Right cardiac atrium (tissue), 5 donors: ENCODE measurements around the gene SGCA. TPM values are rescaled to one million over a fixed set of nuclear protein-coding genes. Genes with fewer than 3 reads are reported as not detected.

Experiments
- ATAC-seq, 2 donors: fragments of 200-7000 bp; cut with Tn5 transposase; one replicate each; pipeline versions ENCODE4 v1.8.0 to v1.9.1; 2020; ENCODE audit warnings: moderate library complexity in 2 of 2, mild to moderate bottlenecking in 1 of 2
- DNase-seq, 3 donors: peaks; one replicate each; pipeline ENCODE4 v3.0.0-alpha.2; 2020
- H3K27ac ChIP-seq: one replicate; pipeline ENCODE4 v1.5.1; 2013; ENCODE audit warnings: mild to moderate bottlenecking, low read length, control low read depth, moderate library complexity
- H3K27me3 ChIP-seq: one replicate; pipeline ENCODE4 v1.6.1; 2013; ENCODE audit not compliant: control insufficient read depth, insufficient read depth
- H3K4me1 ChIP-seq: one replicate; pipeline ENCODE4 v1.6.1; 2013; ENCODE audit warnings: low read length; ENCODE audit not compliant: control insufficient read depth, insufficient read depth
- H3K4me3 ChIP-seq: one replicate; pipeline ENCODE4 v1.5.1; 2013; ENCODE audit warnings: low read length, control low read depth
- H3K9me3 ChIP-seq: one replicate; pipeline ENCODE4 v1.6.1; 2013; ENCODE audit warnings: low read length; ENCODE audit not compliant: control insufficient read depth
- WGBS: extraction: QIAGEN DNeasy Blood & Tissue Kit; methylation state at CpG from one replicate; pipeline ENCODE4 v1.1.7; 2013; 5-methylcytosine and 5-hydroxymethylcytosine counted together
- intact Hi-C, 4 donors: fragments of 100-400 bp; cut with DNase I; formaldehyde crosslinking; loops; one replicate each; pipeline versions ENCODE4 v1.11.0 to v1.14.0; 2022 to 2023
- polyA plus RNA-seq: library from polyadenylated mRNA; stranded (reverse); fragments of 200-250 nt; gene quantifications from one replicate; pipeline ENCODE4 v1.2.3, GENCODE V29; 2013
- total RNA-seq, 4 donors: library from RNA; stranded (reverse); fragmentation: NEBNext Ultra II Directional; extraction: Animal tissue kit (Norgen Biotek cat#: 25700); gene quantifications; one replicate each; pipeline ENCODE4 v1.2.1, GENCODE V29; 2021
- donor health status: healthy with polysubstance abuse.
- donor health status: DM: no; HTN: yes; CAD: no.
- donor health status: DM: no; HTN: no; CAD: no.
- donor health status: DM: no; HTN: yes; CAD: no; lungs with severe emphysema.
- donor health status: DM: yes; HTN: yes; CAD: no.

Gene SGCA
- total and polyA plus RNA-seq, 5 donors: 127 to 156 (median 134) TPM

DNA sequence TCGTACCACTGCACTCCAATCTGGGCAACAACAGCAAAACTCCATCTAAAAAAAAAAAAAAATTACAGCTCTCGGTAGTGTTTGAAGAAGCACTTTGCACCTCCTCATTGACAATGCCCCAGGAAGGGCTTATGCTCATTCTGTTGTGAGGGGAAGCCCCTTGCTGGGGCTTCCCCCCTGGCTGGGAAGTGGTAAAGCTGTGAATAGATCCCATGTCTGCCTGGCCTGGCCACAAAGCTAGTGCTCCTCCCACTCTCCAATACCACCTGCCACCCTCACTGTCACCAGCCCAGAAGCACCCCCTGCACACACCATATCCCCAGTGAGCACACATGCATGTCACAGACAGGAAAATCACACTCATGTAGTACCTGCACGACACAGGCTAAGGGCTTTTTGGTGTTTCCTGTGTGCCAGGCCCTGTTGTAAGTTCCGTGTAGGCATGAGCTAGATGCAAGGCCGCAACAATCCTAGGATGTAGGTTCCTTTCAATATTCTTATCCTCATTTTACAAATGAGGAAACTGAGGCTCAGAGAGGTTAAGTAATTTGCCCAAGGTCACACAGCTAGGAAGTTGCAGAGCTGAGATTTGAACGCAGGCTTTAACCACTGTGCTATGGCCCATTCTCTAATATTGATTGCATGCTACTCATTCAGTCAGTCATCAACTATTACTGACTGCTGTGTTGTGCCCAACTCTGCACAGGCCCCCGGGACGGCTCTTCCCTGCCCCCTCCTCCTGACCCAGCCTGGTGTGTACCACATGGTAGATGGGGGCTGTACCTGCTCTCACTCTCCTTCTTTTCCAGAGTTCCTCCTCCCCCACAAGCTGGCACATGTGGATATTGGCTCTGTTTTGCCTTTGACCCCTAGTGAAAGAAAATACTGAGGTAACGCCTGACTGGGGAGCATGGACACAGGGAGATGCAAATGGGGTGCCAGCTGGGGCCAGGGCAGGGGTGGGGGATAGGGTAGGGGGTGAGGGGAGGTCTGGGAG is 47.5 kb downstream of the SGCA start:
- H3K27ac ChIP-seq: no peak overlapping the region
- peaks cover 2% of the 10 kb centered on the region for H3K4me1 ChIP-seq
- no peaks in the 10 kb centered on the region for H3K27me3 ChIP-seq

DNA sequence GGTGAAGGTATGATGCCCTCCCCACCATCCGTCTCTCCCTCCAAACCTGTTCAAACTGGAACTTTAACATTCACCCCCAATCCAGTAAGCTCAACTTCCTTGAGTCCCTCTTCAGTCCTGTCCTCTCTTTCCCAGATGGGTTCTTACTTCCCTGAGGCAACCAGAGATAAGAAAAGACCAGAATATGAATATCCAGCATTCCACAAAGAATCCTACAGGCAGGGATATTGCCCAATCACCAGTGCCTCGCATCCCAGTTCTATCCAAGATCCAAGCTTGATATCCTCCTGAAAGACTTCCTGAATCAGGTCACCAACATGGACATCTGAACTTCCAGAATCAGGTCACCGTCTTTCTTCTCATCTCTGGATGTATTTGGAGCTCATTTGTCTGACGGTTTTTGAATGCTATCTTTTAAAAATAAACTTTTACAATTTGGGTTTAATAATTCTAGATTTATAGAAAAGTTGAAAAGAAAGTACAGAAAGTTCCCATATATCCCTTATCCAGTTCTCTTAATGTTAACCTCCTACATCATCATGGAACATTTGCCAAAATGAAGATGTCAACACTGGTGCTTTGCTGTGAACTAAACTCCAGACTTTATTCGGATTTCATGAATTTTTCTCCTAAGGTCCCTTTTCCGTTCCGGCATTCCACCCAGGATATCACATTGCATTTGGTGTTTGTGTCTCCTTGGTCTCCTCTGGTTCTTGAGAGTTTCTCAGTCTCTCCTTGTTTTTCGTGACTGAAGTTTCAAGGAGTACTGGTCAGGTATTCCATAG is 49.4 kb downstream of the SGCA start:
- no peaks in the 10 kb centered on the region for H3K27me3 ChIP-seq

More for the DNA sequence above, 47.5 kb downstream of the SGCA start:
- DNase-seq: no peak
- no peak overlapping the region for H3K4me3 ChIP-seq
- no peak for ATAC-seq
- H3K9me3 ChIP-seq: no peaks in the 10 kb centered on the region
- whole genome bisulfite sequencing: 69% methylated on average over 9 of the region's 9 CpGs
- intact Hi-C loops: no loop called here

DNA sequence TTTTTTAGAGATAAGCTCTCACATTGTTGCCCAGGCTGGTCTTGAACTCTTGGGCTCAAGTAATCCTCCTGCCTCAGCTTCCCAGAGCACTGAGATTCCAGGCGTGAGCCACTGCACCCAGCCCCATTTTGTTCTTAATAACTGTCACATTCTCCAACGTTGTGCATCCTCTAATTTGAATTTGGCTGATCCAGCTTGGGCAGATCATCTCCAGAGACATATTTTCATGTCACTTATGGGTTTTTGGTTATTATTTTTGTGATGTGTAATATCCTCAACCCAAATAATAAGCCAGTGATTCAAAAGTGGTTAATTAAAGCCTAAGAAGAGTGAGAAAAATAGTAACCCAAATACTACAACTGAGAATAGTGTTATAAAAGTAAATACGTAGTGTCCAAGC is 51.8 kb downstream of the SGCA start:
- Histone ChIP-seq H3K4me3 (no peak overlapping the region), H3K27me3 (no peaks in the 10 kb centered on the region), H3K4me1 (peaks cover 7% of the 10 kb centered on the region), H3K9me3 (no peaks in the 10 kb centered on the region), H3K27ac (no peak overlapping the region)
- WGBS: 45% methylated on average over 3 of the region's 3 CpGs
- no peak for DNase-seq
- intact Hi-C loops: no loop called here
- no peak for ATAC-seq

More for the DNA sequence above, 49.4 kb downstream of the SGCA start:
- H3K4me1 ChIP-seq: peaks cover 2% of the 10 kb centered on the region
- WGBS: 57% methylated on average over 8 of the region's 8 CpGs
- ATAC-seq: no peak
- H3K27ac ChIP-seq: peak overlapping the region; percentile 29
- intact Hi-C loops: no loop called here
- no peaks in the 10 kb centered on the region for H3K9me3 ChIP-seq
- no peak overlapping the region for H3K4me3 ChIP-seq
- DNase-seq: no peak

DNA sequence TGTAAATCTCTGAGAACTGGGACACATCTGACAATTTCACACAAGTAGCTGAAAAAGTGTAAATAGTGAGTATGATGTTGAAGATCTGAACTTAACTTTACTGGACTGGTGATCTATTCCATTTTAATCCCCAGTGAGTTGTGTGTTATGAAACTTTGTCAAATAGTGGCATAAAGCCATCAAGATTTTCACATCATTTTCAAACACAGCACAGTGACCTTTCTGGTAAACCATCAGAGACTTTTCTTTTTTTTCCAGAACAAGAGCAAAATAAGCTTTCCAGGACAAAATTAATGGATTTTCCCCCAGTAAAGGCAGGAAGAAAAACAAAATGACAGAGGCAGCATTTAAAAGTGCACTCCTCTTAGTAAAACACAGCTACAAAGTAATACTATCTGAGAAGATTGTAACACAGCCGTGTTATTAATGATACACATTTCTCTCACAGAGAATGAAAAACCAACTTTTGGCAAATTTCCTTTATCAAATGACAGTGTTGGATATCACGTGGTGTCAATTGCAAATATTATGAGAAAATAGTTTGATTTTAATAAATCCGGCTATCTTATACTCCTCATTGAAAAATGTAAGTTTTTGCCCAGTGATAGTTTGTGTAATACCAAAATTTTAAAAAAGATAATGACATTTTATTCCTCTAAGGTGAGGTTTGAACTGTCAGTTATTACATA is 52.4 kb downstream of the SGCA start:
- Histone ChIP-seq H3K27me3 (no peaks in the 10 kb centered on the region), H3K4me1 (peaks cover 7% of the 10 kb centered on the region), H3K4me3 (no peak overlapping the region), H3K9me3 (no peaks in the 10 kb centered on the region), H3K27ac (no peak overlapping the region)
- DNase-seq: no peak
- peak in 1 of 2 donors; percentile 50 for ATAC-seq
- intact Hi-C loops: no loop called here
- 46% methylated on average over 3 of the region's 3 CpGs for WGBS

DNA sequence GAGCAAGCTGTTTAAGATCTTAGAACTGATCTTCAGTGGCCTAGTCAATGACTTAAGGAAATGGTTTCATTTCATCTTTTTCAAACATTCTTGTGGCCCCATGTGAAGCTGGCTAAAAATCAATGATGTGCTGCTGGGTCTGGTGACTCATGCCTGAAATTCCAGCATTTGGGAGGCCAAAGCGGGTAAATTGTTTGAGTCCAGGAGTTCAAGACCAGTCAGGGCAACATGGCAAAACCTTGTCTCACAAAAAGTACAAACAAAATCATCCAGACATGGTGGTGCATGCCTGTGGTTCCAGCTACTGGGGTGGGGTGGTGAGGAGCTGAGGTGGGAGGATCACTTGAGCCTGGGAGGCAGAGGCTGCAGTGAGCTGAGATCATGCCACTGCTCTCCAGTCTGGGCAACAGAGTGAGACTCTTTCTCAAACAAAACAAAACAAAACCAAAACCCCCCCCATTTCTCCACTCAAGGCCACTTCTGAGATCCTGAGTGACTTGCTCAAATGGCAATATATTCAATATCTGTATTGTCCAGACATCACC is 53.0 kb downstream of the SGCA start:
- Histone ChIP-seq H3K4me3 (no peak overlapping the region), H3K4me1 (peaks cover 7% of the 10 kb centered on the region), H3K9me3 (no peaks in the 10 kb centered on the region), H3K27me3 (no peaks in the 10 kb centered on the region), H3K27ac (peak overlapping the region; percentile 6)
- 55% methylated on average over 1 of the region's 1 CpG for WGBS
- DNase-seq (no peak), ATAC-seq (no peak)
- intact Hi-C loops: no loop called here

DNA sequence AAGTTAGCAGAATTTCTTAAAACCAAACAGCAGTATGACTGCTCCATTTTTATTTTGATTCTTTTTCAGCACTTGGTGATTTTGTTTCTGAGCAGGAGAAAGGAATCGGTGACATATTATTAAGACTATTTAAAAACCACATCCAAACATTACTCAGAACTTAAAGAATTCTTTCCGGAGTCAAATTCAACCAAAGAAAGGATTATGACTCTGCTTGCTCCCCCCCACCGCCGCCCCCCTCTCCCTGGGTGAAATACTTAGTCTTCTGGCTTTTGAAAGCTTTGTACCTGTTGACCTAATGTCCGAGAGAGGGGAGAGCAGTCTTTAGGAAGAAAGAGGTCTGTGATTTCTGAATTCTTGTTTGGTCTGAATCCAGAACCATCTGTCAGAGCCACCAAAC is 53.5 kb downstream of the SGCA start:
- ATAC-seq: no peak
- H3K27me3 ChIP-seq: no peaks in the 10 kb centered on the region
- no peak for DNase-seq
- H3K4me3 ChIP-seq: no peak overlapping the region
- intact Hi-C loops: no loop called here
- WGBS: 57% methylated on average over 5 of the region's 5 CpGs
- no peaks in the 10 kb centered on the region for H3K9me3 ChIP-seq
- H3K4me1 ChIP-seq: peaks cover 7% of the 10 kb centered on the region
- H3K27ac ChIP-seq: no peak overlapping the region

DNA sequence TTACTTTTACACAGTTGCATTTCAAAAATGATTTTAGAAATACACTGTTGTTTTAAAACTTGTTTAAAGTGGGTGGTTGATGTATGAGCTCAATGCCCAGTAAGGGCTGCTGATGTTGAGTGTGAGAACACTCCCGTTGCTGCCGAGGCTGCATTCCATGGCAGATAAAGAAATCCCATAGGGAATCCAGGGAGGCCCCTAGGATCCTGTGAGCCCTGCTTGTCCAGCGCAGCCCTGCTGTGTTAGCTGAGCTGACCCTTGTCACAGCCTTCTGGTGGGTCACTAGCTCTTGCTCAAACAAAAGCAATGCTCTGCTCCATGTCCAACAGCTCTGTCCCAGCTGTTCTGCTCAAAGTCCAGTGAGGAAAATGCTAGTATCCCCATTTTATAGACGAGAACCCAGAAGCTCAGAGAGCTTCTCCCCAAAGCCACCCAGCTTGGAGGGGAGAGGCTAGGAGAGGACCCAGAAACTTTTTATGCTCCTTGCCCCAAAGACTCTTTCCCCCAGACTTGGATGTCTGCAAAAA is 54.2 kb downstream of the SGCA start:
- Histone ChIP-seq H3K4me3 (no peak overlapping the region), H3K27me3 (no peaks in the 10 kb centered on the region), H3K27ac (peak overlapping the region; percentile 66), H3K4me1 (peaks cover 7% of the 10 kb centered on the region), H3K9me3 (no peaks in the 10 kb centered on the region)
- DNase-seq: peak in 2 of 3 donors; percentile 51 to 78
- intact Hi-C loops: no loop called here
- 30% methylated on average over 4 of the region's 4 CpGs for WGBS
- peak; percentile 57 to 58 for ATAC-seq

DNA sequence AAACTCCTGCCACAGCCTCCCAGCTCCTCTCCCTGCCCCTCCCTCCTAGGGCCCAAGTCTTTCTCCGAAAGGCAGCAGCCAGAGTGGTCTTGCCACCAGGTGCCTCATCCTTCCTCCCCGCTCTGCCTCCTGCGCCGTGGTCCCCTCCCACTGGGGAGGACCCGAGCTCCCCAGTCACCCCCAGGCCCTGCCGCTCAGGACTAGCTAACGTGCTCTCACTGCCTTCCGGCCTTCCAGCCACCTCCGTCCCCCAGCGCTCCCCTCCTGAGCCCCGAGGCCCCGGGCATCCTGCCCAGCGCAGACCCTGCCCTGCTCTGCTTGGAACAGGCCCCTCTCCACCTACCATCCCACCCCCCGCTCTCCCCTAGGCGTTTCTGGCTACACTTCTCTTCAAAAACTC is 55.0 kb downstream of the SGCA start:
- ATAC-seq: peak; percentile 10 to 18

DNA sequence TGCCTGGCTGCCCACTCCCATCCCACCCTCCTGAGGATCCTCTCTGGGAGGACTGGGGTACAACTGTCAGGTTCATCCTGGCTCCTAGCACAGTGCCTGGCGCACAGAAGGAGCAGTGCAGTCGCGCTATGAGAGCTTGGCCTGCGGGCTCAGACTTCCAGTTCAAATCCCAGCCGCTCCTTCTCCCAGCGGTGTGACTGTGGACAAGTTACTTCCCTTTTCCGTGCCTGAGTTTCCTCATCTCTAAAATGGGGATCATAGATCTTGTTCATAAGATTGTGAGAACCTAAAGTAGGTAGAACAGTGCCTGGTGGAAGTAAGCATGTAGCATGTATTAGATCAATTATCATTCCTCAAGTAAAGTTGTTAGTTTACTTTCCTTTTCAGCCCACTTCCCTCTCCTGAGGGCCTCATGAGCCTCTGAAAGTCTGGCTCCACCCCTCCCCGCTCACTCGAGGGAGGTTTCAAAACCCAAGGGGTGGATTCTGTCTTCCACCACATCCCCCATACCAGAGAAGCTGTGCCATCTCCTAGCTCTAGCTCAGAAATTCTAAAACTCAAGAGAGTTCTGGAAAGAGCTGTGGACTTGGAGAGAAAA is 55.6 kb downstream of the SGCA start:
- peaks cover 7% of the 10 kb centered on the region for H3K4me1 ChIP-seq
- H3K4me3 ChIP-seq: no peak overlapping the region
- peak in 1 of 3 donors; percentile 60 for DNase-seq
- intact Hi-C loops: no loop called here
- no peak overlapping the region for H3K27ac ChIP-seq
- peak in 1 of 2 donors; percentile 9 for ATAC-seq
- no peaks in the 10 kb centered on the region for H3K27me3 ChIP-seq
- H3K9me3 ChIP-seq: no peaks in the 10 kb centered on the region
- 71% methylated on average over 9 of the region's 9 CpGs for WGBS

More for the DNA sequence above, 55.0 kb downstream of the SGCA start:
- H3K4me3 ChIP-seq: no peak overlapping the region
- peaks cover 7% of the 10 kb centered on the region for H3K4me1 ChIP-seq
- H3K9me3 ChIP-seq: no peaks in the 10 kb centered on the region
- 76% methylated on average over 15 of the region's 15 CpGs for WGBS
- H3K27me3 ChIP-seq: no peaks in the 10 kb centered on the region
- DNase-seq: peak in 1 of 3 donors; percentile 62
- H3K27ac ChIP-seq: no peak overlapping the region
- intact Hi-C loops: no loop called here
